GM10266 (cell line): ENCODE data around the gene WAS.

ENCODE experiments used
- DNase-seq: peaks from one replicate; pipeline ENCODE4 v3.0.0; 2012; ENCODE audit errors: extremely low spot score
- TF ChIP-seq, protein P1 (sequence below): IDR thresholded peaks from 2 replicates; pipeline ENCODE4 v1.5.1; 2012; ENCODE audit warnings: mild to moderate bottlenecking, low read depth; ENCODE audit not compliant: control insufficient read depth, insufficient read depth; ENCODE audit errors: missing control alignments

Gene WAS

DNA sequence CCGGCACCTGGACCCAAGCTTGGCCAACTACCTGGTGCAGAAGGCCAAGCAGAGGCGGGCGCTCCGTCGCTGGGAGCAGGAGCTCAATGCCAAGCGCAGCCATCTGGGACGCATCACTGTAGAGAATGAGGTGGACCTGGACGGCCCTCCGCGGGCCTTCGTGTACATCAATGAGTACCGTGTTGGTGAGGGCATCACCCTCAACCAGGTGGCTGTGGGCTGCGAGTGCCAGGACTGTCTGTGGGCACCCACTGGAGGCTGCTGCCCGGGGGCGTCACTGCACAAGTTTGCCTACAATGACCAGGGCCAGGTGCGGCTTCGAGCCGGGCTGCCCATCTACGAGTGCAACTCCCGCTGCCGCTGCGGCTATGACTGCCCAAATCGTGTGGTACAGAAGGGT lies 16.6 kb downstream of the WAS start:
- DNase-seq, result no peak
- TF ChIP-seq, protein P1, sequence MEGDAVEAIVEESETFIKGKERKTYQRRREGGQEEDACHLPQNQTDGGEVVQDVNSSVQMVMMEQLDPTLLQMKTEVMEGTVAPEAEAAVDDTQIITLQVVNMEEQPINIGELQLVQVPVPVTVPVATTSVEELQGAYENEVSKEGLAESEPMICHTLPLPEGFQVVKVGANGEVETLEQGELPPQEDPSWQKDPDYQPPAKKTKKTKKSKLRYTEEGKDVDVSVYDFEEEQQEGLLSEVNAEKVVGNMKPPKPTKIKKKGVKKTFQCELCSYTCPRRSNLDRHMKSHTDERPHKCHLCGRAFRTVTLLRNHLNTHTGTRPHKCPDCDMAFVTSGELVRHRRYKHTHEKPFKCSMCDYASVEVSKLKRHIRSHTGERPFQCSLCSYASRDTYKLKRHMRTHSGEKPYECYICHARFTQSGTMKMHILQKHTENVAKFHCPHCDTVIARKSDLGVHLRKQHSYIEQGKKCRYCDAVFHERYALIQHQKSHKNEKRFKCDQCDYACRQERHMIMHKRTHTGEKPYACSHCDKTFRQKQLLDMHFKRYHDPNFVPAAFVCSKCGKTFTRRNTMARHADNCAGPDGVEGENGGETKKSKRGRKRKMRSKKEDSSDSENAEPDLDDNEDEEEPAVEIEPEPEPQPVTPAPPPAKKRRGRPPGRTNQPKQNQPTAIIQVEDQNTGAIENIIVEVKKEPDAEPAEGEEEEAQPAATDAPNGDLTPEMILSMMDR, result no peak

DNA sequence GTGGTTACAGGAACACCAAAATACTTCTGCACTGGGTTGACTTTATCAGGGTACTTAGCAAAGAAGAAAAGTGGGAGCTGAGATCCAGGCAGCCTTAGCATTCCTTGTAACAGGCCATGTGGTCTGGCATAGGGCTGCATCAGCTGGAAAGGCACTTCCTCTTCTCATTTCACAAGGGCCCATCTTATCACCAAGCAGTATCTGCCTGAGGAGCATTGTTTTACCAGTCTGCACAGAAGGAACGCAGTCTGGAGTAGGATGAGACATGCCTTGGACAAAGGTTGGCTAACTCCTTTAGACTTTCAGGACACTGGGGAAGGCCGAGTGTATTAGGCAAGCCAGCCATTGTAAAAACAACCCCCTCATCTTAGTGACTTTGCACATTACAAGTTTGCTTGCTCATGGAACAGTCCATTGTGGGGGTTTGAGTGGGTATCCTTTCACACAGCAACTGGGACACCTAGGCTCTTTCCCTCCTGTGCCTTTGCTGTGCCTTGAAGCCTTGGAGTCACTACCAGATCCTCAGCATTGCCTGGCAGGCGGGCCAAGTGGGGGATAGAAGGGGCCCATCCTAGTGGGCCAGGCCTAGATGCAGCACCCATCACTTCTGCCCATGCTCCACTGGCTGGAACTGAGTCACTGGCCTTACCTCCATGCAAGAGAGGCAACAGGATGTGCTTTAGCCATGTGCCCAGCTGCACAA lies 17.5 kb downstream of the WAS start:
- no peak for DNase-seq

DNA sequence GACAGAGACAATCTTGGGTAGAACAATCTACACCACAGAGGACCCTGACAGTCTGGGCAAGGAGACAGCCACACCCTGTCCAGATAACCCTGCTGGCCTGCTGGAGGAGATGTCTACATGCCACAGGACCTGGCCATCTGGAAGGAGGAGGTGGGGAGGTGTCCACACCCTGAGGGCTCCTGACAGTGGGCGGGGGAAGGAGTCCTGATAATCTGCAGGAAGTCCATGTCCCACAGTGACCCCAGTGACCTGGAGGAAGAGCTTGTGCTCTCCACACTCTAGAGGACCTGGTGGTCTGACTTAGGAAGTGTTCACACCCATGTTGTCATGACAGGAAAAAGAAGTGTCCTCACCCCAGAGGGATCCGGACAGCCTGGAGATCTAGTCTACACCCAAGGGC lies 18.4 kb downstream of the WAS start:
- TF ChIP-seq, protein P1, result no peak
- no peak for DNase-seq

More for the DNA sequence above, 17.5 kb downstream of the WAS start:
- TF ChIP-seq, protein P1, result no peak

DNA sequence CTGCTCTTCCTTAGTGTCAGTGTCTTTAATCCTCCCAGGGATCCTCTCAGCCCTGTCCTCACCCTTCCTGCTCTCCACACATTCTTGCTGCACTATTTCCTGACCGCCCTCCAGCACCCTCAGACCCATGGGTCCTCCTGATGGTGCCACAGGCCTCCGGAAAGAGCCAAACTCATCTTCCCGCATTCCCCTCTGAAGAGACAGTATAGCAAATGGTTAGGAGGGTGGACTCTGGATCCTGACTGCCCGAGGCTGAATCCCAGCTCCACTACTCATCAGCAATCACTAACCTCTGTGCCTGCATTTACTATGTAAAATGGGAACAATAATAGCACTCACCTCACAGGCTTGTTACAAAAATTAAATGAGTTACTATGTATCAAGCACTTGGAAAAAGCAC lies 19.1 kb downstream of the WAS start:
- TF ChIP-seq, protein P1, result no peak
- no peak for DNase-seq

DNA sequence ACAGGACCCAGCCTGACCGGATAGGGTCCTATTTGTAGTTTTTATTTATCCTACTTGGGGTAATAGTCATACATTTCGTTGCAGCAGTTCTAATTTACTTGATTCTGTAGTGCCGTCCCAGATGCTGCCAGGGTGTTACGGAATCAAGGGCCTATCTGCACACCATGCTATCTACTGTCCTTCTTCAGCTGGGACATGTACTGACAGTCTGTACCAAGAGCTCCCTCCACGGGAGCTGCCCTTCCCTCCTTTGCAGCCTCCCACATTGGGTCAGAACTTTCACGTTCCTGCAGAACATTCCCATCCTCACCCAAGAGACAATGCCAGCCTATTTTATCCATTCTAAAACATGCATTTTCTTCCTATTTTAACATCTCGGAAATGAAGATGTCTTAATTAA lies 19.6 kb downstream of the WAS start:
- no peak for DNase-seq
- TF ChIP-seq, protein P1, result no peak

DNA sequence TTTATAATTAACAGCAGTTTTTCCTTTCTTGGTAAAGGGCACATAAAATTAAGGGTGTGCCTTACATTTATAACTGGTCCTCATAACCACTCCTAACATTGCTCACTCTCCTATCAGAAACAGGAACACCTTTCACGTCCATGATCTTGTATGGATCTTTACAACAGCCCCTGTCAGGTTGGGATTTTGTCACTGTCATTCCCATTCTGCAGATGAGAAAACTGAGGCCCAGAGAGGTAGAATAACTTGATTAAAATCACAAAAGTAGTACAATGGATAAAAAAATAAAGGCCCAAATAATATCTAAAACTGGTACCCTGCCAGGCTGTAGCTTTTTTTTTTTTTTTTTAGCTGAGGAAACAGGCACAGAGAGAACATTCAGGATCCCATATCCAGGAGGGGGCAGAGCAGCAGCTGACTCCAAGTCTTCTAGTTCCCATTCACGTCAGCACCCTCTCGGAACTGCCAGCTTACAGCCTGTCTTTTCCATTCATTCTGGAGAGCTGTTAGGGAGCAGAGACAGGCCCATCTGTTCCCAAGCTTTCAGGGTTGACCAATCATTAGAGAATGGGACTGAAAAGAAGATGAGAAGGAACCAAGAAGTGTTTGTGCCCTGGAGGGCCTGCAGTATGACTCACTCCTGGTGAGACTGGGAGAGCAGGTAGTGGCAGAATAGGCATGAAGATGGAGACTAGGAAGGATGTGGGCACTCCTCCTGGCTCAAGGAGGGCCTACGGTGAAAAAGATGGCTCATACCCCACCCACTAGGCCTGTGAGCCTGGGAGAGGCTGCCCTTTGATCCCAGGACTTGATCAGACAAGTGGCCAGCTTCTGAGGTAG lies 20.3 kb downstream of the WAS start:
- TF ChIP-seq, protein P1, result no peak
- DNase-seq, result no peak

DNA sequence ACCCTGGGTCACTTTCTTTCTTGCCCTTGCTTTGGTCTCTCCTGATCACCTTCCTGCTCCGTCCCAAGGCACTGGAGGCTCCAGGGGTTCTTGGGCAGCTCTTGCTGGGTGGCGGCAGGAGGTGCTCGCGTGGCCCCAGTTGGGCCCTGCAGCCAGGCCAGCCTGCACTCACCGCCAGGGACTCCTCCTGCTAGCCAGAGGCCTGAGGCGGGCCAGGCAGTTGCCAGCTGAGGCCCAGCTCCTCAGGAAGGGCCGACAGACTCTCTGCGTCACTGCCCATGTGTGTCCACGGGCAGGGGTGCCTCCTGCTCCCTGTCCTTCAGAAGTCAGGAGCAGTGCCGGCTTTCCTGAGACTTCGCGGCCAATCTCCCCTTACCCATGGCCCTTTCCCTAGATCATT lies 22.3 kb downstream of the WAS start:
- no peak for DNase-seq
- TF ChIP-seq, protein P1, result no peak
